ENCODE measurements around the gene SORL1. TPM values are rescaled to one million over a fixed set of nuclear protein-coding genes. Genes with fewer than 3 reads are reported as not detected.

Gene SORL1
- total RNA-seq, 1 donor from 2014 or later, result 39.0 TPM

DNA sequence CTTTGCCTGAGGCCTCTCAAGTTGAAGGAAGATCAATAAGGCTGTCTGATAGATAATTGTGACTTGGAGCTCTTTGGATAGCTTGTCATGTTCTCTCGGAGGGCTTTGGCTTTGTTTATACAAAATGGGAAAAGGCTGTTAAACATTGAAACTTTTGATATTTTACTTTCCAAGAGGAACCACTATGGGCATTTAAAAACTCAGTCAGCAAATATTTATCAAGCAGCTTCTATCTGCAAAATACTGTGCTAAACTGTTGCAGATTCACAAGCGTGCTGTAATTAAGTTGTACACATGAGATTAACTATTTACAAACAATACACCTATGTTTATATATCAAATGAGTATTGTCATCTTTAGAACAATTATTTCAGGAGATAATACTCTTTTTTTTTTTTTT lies 34.5 kb upstream of the SORL1 start:
- no peak for DNase-seq (ENCODE audit: extremely low spot score, unreplicated experiment)
- H3K36me3 Mint-ChIP-seq, result no peaks in the 10 kb centered on the region
- no peak overlapping the region for H3K4me3 Mint-ChIP-seq
- no peak overlapping the region for H3K27ac Mint-ChIP-seq
- H3K27me3 Mint-ChIP-seq, result no peaks in the 10 kb centered on the region
- TF ChIP-seq, protein P1, sequence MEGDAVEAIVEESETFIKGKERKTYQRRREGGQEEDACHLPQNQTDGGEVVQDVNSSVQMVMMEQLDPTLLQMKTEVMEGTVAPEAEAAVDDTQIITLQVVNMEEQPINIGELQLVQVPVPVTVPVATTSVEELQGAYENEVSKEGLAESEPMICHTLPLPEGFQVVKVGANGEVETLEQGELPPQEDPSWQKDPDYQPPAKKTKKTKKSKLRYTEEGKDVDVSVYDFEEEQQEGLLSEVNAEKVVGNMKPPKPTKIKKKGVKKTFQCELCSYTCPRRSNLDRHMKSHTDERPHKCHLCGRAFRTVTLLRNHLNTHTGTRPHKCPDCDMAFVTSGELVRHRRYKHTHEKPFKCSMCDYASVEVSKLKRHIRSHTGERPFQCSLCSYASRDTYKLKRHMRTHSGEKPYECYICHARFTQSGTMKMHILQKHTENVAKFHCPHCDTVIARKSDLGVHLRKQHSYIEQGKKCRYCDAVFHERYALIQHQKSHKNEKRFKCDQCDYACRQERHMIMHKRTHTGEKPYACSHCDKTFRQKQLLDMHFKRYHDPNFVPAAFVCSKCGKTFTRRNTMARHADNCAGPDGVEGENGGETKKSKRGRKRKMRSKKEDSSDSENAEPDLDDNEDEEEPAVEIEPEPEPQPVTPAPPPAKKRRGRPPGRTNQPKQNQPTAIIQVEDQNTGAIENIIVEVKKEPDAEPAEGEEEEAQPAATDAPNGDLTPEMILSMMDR (conservative IDR thresholded peaks at IDR 0.05), result no peak
- peaks cover 10% of the 10 kb centered on the region for H3K4me1 Mint-ChIP-seq (ENCODE audit: unreplicated experiment)
- H3K9me3 Mint-ChIP-seq, result no peaks in the 10 kb centered on the region

DNA sequence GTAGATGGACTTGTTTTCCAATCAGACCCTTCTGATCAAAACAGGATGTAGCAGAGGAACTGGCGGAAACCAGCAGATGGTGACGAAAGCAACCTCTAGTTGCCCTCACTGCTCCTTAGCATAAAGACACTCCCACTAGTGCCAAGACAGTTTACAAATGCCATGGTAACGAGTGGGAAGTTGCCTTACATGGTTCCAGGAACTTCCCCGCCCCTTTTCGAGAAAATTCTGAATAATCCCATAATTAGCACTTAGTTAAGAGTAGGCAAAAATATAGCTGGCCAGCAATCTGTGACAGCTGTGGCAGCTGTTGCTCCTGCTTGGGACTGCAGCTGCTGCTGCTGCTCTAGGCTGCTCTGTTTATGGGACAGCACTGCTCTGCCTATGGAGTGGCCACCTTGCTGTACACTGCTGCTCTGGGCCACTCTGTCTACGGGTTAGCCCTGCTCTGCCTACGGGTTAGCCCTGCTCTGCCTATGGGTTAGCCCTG lies 33.4 kb upstream of the SORL1 start:
- Mint-ChIP-seq H3K9me3 (no peaks in the 10 kb centered on the region), H3K27me3 (no peaks in the 10 kb centered on the region), H3K27ac (no peak overlapping the region), H3K4me1 (ENCODE audit: unreplicated experiment) (peaks cover 10% of the 10 kb centered on the region), H3K4me3 (no peak overlapping the region), H3K36me3 (no peaks in the 10 kb centered on the region)
- DNase-seq (ENCODE audit: extremely low spot score, unreplicated experiment), result no peak
- TF ChIP-seq, protein P1 (conservative IDR thresholded peaks at IDR 0.05), result no peak

GRCh38 chr11:121419836-121420235 lies 32.3 kb upstream of the SORL1 start:
- DNase-seq (ENCODE audit: extremely low spot score, unreplicated experiment), result no peak
- Mint-ChIP-seq H3K27me3 (no peaks in the 10 kb centered on the region), H3K4me3 (no peak overlapping the region), H3K27ac (no peak overlapping the region), H3K9me3 (no peaks in the 10 kb centered on the region), H3K4me1 (ENCODE audit: unreplicated experiment) (peaks cover 10% of the 10 kb centered on the region), H3K36me3 (no peaks in the 10 kb centered on the region)
- TF ChIP-seq, protein P1 (conservative IDR thresholded peaks at IDR 0.05), result no peak

- Mint-ChIP-seq H3K27ac (no peak overlapping the region), H3K36me3 (no peaks in the 10 kb centered on the region), H3K4me3 (no peak overlapping the region), H3K27me3 (no peaks in the 10 kb centered on the region), H3K9me3 (no peaks in the 10 kb centered on the region), H3K4me1 (ENCODE audit: unreplicated experiment) (peaks cover 10% of the 10 kb centered on the region)
- TF ChIP-seq, protein P1 (conservative IDR thresholded peaks at IDR 0.05), result no peak
- DNase-seq (ENCODE audit: extremely low spot score, unreplicated experiment), result no peak
These were observed 31.7 kb upstream of the SORL1 start for GRCh38 chr11:121420398-121420797.

GRCh38 chr11:121421149-121421901 lies 30.8 kb upstream of the SORL1 start:
- Mint-ChIP-seq H3K9me3 (no peaks in the 10 kb centered on the region), H3K27me3 (peaks cover 2% of the 10 kb centered on the region), H3K27ac (no peak overlapping the region), H3K4me1 (ENCODE audit: unreplicated experiment) (peaks cover 10% of the 10 kb centered on the region), H3K4me3 (no peak overlapping the region), H3K36me3 (no peaks in the 10 kb centered on the region)
- DNase-seq (ENCODE audit: extremely low spot score, unreplicated experiment), result no peak
- TF ChIP-seq, protein P1 (conservative IDR thresholded peaks at IDR 0.05), result peak; percentile 17
